NCI-H1694 (cell line): ENCODE data around the gene PREP.
"Not testable (repeated sequence)": the region's sequence is repeated elsewhere in the genome, so short reads cannot be mapped to it uniquely, and the experiment has no call there.

Experiments used
- DNase-seq: peaks from one replicate; lab custom pipeline; 2025; lab: John Stamatoyannopoulos, UW

PREP gene

GRCh38 chr6:105269390-105269789 is 133.5 kb downstream of the PREP start:
- DNase-seq, result no peak

- peak; percentile 20 for DNase-seq
Measured at GRCh38 chr6:105263685-105264610, 138.9 kb downstream of the PREP start.

- DNase-seq, result no peak
Measured at GRCh38 chr6:105259913-105260889, 142.7 kb downstream of the PREP start.

GRCh38 chr6:105258816-105259215 is 144.1 kb downstream of the PREP start:
- no peak for DNase-seq

- DNase-seq, result no peak
Measured at GRCh38 chr6:105257340-105257739, 145.5 kb downstream of the PREP start.

GRCh38 chr6:105256619-105257018 is 146.3 kb downstream of the PREP start:
- no peak for DNase-seq

GRCh38 chr6:105253787-105254186 is 149.1 kb downstream of the PREP start:
- no peak for DNase-seq

- DNase-seq, result no peak
Measured at GRCh38 chr6:105251689-105252088, 151.2 kb downstream of the PREP start.

- no peak for DNase-seq
Measured at GRCh38 chr6:105250533-105250932, 152.3 kb downstream of the PREP start.

GRCh38 chr6:105243487-105243886 is 159.4 kb downstream of the PREP start:
- no peak for DNase-seq

- no peak for DNase-seq
Measured at GRCh38 chr6:105235155-105235554, 167.7 kb downstream of the PREP start.

GRCh38 chr6:105231771-105232170 is 171.1 kb downstream of the PREP start:
- DNase-seq, result not testable (repeated sequence)
